K562 (cell line): Measurements from ENCODE around the gene PRKAR2B. TPM values are rescaled to one million over a fixed set of nuclear protein-coding genes. Genes with fewer than 3 reads are reported as not detected.
"Not testable (repeated sequence)": the region's sequence is repeated elsewhere in the genome, so short reads cannot be mapped to it uniquely, and the experiment has no call there.

ENCODE experiments used
- ATAC-seq: fragments of 200-7000 bp; cut with Tn5 transposase; 3 replicates; pipeline ENCODE4 v1.9.1; 2020; ENCODE audit warnings: moderate library complexity
- BruUV-seq: library from RNA; stranded (reverse); fragments of 400-500 nt; replicated peaks from 2 replicates; lab custom pipeline; 2021; lab: Mats Ljungman, UMichigan
- CTCF ChIA-PET: fragments of 300-600 bp; formaldehyde crosslinking; extraction: SDS; loops from one replicate; lab custom pipeline; 2021; ENCODE audit warnings: low intra/inter-chr PET ratio; lab: Yijun Ruan, JAX
- POLR2A ChIA-PET: fragments of 300-600, 350-650 bp; sonication (Branson Sonifier 250); formaldehyde crosslinking; extraction: SDS; loops from one replicate; lab custom pipeline; 2021; ENCODE audit warnings: antibody characterized with exemption, inconsistent platforms; lab: Yijun Ruan, JAX
- DNase-seq, 4 experiments: peaks; one replicate each; pipeline versions ENCODE4 v3.0.0 to v3.0.0-alpha.2; 2011 to 2018; ENCODE audit warnings: low spot score in 3 of 4, mixed read lengths in 3 of 4; ENCODE audit errors: extremely low read depth in 1 of 4
- FAIRE-seq: peaks from 2 replicates; lab custom pipeline; 2011; peaks lifted over from hg19 to GRCh38; lab: Jason Lieb, UNC
- H2AFZ ChIP-seq: 2 replicates; pipeline ENCODE4 v1.6.0; 2011; ENCODE audit warnings: low read depth, low read length, control low read depth, inconsistent platforms
- H3K27ac ChIP-seq: fragments of 200-600 bp; 3 replicates; pipeline ENCODE4 v1.8.0; 2011; ENCODE audit warnings: low read depth, mild to moderate bottlenecking, control low read depth, inconsistent platforms, low read length, moderate library complexity, mixed read lengths; ENCODE audit errors: extremely low read depth
- H3K27me3 ChIP-seq, 2 experiments: fragments of 300-600 bp in 1 of 2; 2 replicates in 1 of 2; 3 replicates in 1 of 2; pipeline versions ENCODE4 v1.6.0 to v1.8.0; 2011; ENCODE audit warnings: inconsistent platforms in 2 of 2, low read length in 2 of 2, mild to moderate bottlenecking in 1 of 2, mixed read lengths in 1 of 2, moderate library complexity in 1 of 2; ENCODE audit not compliant: control insufficient read depth in 2 of 2, insufficient read depth in 2 of 2
- H3K36me3 ChIP-seq: fragments of 300-600 bp; 3 replicates; pipeline ENCODE4 v1.8.0; 2011; ENCODE audit warnings: mild to moderate bottlenecking, low read length, inconsistent platforms; ENCODE audit not compliant: control insufficient read depth, insufficient read depth
- H3K4me1 ChIP-seq, 2 experiments: fragments of 200-600 bp in 1 of 2; replicated peaks in 1 of 2; 2 replicates in 1 of 2; 3 replicates in 1 of 2; pipeline versions ENCODE4 v1.5.1 to v1.8.0; 2011; ENCODE audit warnings: inconsistent platforms in 2 of 2, low read length in 2 of 2, mild to moderate bottlenecking in 1 of 2, mixed read lengths in 1 of 2, moderate library complexity in 1 of 2; ENCODE audit not compliant: control insufficient read depth in 2 of 2, insufficient read depth in 2 of 2
- H3K4me2 ChIP-seq: 2 replicates; pipeline ENCODE4 v1.6.1; 2011; ENCODE audit warnings: low read length, control low read depth, inconsistent platforms, mixed read lengths; ENCODE audit not compliant: insufficient read depth
- H3K4me3 ChIP-seq: fragments of 200-600 bp; sonication (generic), shearing (Covaris generic); 2 replicates; pipeline ENCODE4 v1.5.1; 2016; ENCODE audit warnings: control low read depth, inconsistent platforms
- H3K79me2 ChIP-seq: fragments of 200-600 bp; 3 replicates; pipeline ENCODE4 v1.8.0; 2011; ENCODE audit warnings: low read length, inconsistent platforms; ENCODE audit not compliant: control insufficient read depth, insufficient read depth
- H3K9ac ChIP-seq, 2 experiments: 2 replicates each; pipeline versions ENCODE4 v1.6.0 to v1.6.1; 2011; ENCODE audit warnings: low read depth in 2 of 2, low read length in 2 of 2, control low read depth in 1 of 2, inconsistent platforms in 1 of 2, mild to moderate bottlenecking in 1 of 2, mixed read lengths in 1 of 2; ENCODE audit not compliant: insufficient read depth in 1 of 2
- H3K9me1 ChIP-seq: one replicate; pipeline ENCODE4 v1.6.0; 2011; ENCODE audit warnings: inconsistent platforms, mild to moderate bottlenecking, low read length, moderate library complexity; ENCODE audit not compliant: control insufficient read depth, insufficient read depth
- H3K9me3 ChIP-seq: replicated peaks from 2 replicates; pipeline ENCODE4 v1.5.1; 2011; ENCODE audit warnings: low read depth, low read length, inconsistent platforms; ENCODE audit not compliant: control insufficient read depth, insufficient read depth
- H4K20me1 ChIP-seq: replicated peaks from 2 replicates; pipeline ENCODE4 v1.6.1; 2011; ENCODE audit warnings: low read length, inconsistent platforms, mixed read lengths; ENCODE audit not compliant: control insufficient read depth, insufficient read depth
- AFF1 ChIP-seq, 2 experiments: fragments of 450-650 bp; IDR thresholded peaks; 2 replicates each; pipeline ENCODE4 v1.6.1; 2018; ENCODE audit warnings: mild to moderate bottlenecking in 2 of 2, low read depth in 1 of 2; ENCODE audit not compliant: partially characterized antibody in 2 of 2
- CBFA2T3 ChIP-seq: fragments of 450-650 bp; IDR thresholded peaks from 2 replicates; pipeline ENCODE4 v1.6.1; 2017
- HMG20A ChIP-seq: fragments of 450-650 bp; formaldehyde crosslinking; conservative IDR thresholded peaks from 2 replicates; pipeline ENCODE4 v1.4.0; 2020; ENCODE audit warnings: mild to moderate bottlenecking, mixed read lengths
- TEAD4 ChIP-seq, 2 experiments: sonication (generic) in 1 of 2; formaldehyde crosslinking in 1 of 2; IDR thresholded peaks; 2 replicates each; pipeline versions ENCODE4 v1.6.1 to v1.8.0; 2012 to 2022; ENCODE audit warnings: borderline replicate concordance in 1 of 2, inconsistent platforms in 1 of 2, low read length in 1 of 2, mild to moderate bottlenecking in 1 of 2, missing genetic modification reagents in 1 of 2
- ZNF146 ChIP-seq: IDR thresholded peaks from one replicate; pipeline ENCODE4 v1.6.1; 2018; ENCODE audit warnings: missing compliant biosample characterization; ENCODE audit not compliant: unreplicated experiment
- WGBS: fragments of 100-300 bp; shearing (Covaris generic); methylation state at CpG from one replicate; pipeline ENCODE4 v1.1.6; 2016; ENCODE audit warnings: low coverage, mixed read lengths; ENCODE audit not compliant: insufficient coverage; ENCODE audit errors: missing lambda C conversion rate; 5-methylcytosine and 5-hydroxymethylcytosine counted together
- in situ Hi-C: fragments of 300-500 bp; cut with MboI; formaldehyde crosslinking; loops from 4 replicates; pipeline ENCODE4 v1.15.0; 2018; ENCODE audit warnings: inconsistent platforms, mixed read lengths
- intact Hi-C: fragments of 100-400 bp; cut with micrococcal nuclease; formaldehyde crosslinking; loops from 2 replicates; pipeline ENCODE4 v1.14.2; 2022
- polyA plus RNA-seq, 8 experiments: library from polyadenylated mRNA; depleted of rRNA in 4 of 8; stranded (reverse) in 5 of 8; unstranded in 3 of 8; fragments of >200 nt; fragmentation: Nextera tagmentation in 2 of 8; fragmentation: Illumina TruSeq in 1 of 8; extraction: Ambion mirVana in 2 of 8; extraction: Trizol in 1 of 8; gene quantifications; 2 replicates each; pipeline versions ENCODE4 v1.2.1 to v1.2.3, GENCODE V29; 2011 to 2014; ENCODE audit warnings: inconsistent platforms in 1 of 8, missing spikeins in 1 of 8
- total RNA-seq, 7 experiments: library from RNA; depleted of rRNA in 6 of 7; stranded (reverse); fragments of >200 nt in 6 of 7; fragmentation: Illumina TruSeq in 2 of 7; extraction: Trizol in 2 of 7; gene quantifications; 2 replicates each; pipeline versions ENCODE4 v1.2.1 to v1.2.3, GENCODE V29; 2011 to 2021; ENCODE audit warnings: low replicate concordance in 1 of 7

PRKAR2B gene
- total and polyA plus RNA-seq, 9 of the 15 experiments (the other 6 are each of a cell fraction or from before 2014, with no cell fraction given) = 59.0 to 173 (median 129) TPM

- no peak for TF ChIP-seq AFF1 (IDR thresholded peaks at IDR 0.05; ENCODE audit: low read depth in 1 of 2, partially characterized antibody in 2 of 2)
- peak; percentile 23; the same call in 1 of the 2 replicates for TF ChIP-seq CBFA2T3
- TF ChIP-seq TEAD4 (IDR thresholded peaks at IDR 0.05; ENCODE audit: low read length) = no peak
- 0 out of 2 replicates have a peak, but pooled peaks have one; percentile 39 for TF ChIP-seq TEAD4 (CRISPR knock-in tag; IDR thresholded peaks at IDR 0.05; ENCODE audit: borderline replicate concordance)
- no peak for TF ChIP-seq HMG20A
Observed at GRCh38 chr7:107154826-107155225, 110.3 kb downstream of the PRKAR2B start (continued).

DNA sequence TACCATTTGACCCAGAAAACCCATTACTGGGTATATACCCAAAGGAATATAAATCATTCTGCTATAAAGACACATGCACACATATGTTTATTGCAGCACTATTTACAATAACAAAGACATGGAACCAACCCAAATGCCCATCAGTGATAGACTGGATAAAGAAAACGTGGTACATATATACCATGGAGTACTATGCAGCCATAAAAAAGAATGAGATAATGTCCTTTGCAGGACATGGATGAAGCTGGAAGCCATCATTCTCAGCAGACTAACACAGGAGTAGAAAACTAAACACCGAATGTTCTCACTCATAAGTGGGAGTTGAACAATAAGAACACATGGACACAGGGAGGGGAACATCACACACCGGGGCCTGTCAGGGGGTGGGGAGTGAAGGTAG is 111.2 kb downstream of the PRKAR2B start:
- ATAC-seq, H3K9ac ChIP-seq, H3K9me1 ChIP-seq, CTCF ChIA-PET, in situ Hi-C loops, BruUV-seq, FAIRE-seq, intact Hi-C loops, H3K27me3 ChIP-seq, H3K9me3 ChIP-seq, H2AFZ ChIP-seq, H3K79me2 ChIP-seq, H3K4me1 ChIP-seq, H3K27ac ChIP-seq, H3K4me3 ChIP-seq, DNase-seq, H4K20me1 ChIP-seq, H3K4me2 ChIP-seq: not testable (repeated sequence)
- TF ChIP-seq ZNF146 (CRISPR knock-in tag) = peak; percentile 88
- POLR2A ChIA-PET = interaction anchor here (1.8 kb wide), 1 partner anchor 11 kb away, joined by 3 read pairs; no protein-coding TSS in a partner anchor
- peaks cover 92% of the 10 kb centered on the region for H3K36me3 ChIP-seq
- 92% methylated on average over 3 of the region's 3 CpGs for WGBS
